Measurements from ENCODE around the gene ZNF146. TPM values are rescaled to one million over a fixed set of nuclear protein-coding genes. Genes with fewer than 3 reads are reported as not detected.

The ZNF146 gene
- total and polyA plus RNA-seq, 2 of the 8 experiments (the other 6 are each of a cell fraction or from before 2014, with no cell fraction given), result 27.0 to 161 TPM

DNA sequence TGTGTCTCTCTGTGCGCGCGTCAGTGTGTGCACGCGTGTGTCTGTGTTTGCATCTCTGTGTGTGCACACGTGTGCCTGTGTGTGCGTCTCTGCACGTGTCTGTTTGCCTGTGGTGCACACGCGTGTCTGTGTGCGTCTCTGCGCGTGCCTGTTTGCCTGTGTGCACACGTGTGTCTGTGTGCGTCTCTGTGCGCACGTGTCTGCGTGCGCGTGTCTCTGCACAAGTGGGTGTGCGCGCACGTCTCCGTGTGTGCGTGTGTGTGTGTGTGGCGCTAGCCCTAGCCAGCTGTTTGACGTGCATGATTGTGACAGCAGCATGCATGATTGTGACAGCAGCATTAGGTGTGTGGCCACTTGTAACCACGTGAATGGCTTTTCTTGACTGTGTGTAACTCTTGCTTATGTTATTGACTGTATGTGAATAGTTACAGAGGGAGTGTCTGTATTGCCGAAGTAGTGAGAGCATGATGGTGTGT is 31.1 kb downstream of the ZNF146 start:
- Histone ChIP-seq H2BK15ac (ENCODE audit: low read length) (peak overlapping the region; percentile 99; the same call in 1 of the 2 replicates), H3K4me1 (replicated peaks in 1 of 4; ENCODE audit: control insufficient read depth in 3 of 4, insufficient read depth in 4 of 4, low read length in 3 of 4) (peaks cover 0 to 7% (median 2%) of the 10 kb centered on the region in 4 experiments; a peak in 4 of 7 replicates), H3K9ac (replicated peaks in 1 of 4; ENCODE audit: extremely low read depth in 1 of 4, low read depth in 3 of 4, low read length in 3 of 4) (no peak overlapping the region), H3K23me2 (ENCODE audit: low read depth, low read length) (peaks cover 9% of the 10 kb centered on the region), H2AK5ac (ENCODE audit: low read depth, low read length) (peak overlapping the region; percentile 41; the same call in 1 of the 2 replicates), H2BK5ac (ENCODE audit: low read depth, low read length) (no peak overlapping the region), H3K36me3 (ENCODE audit: control insufficient read depth in 2 of 4, insufficient read depth in 4 of 4, low read length in 3 of 4) (no peaks in the 10 kb centered on the region), H4K20me1 (replicated peaks in 1 of 2; ENCODE audit: control insufficient read depth in 1 of 2, insufficient read depth in 2 of 2, low read length in 2 of 2) (no peaks in the 10 kb centered on the region), H4K5ac (ENCODE audit: insufficient read length, low read depth, low read length) (no peak overlapping the region), H3K4ac (replicated peaks; ENCODE audit: insufficient read length, low read depth, low read length) (no peak overlapping the region), H2BK12ac (ENCODE audit: low read depth, low read length) (peak overlapping the region; percentile 84; the same call in 1 of the 2 replicates), H3K23ac (ENCODE audit: insufficient read length) (no peak overlapping the region), H3K18ac (ENCODE audit: extremely low read depth, low read length) (no peak overlapping the region; the same call in 1 of the 2 replicates), H4K91ac (replicated peaks; ENCODE audit: insufficient read length, low read length) (peak overlapping the region; percentile 61), H3K14ac (ENCODE audit: insufficient read length) (no peak overlapping the region), H3K79me2 (ENCODE audit: control insufficient read depth in 1 of 2, insufficient read depth in 2 of 2, low read length in 2 of 2) (no peaks in the 10 kb centered on the region), H2AFZ (ENCODE audit: low read length) (no peak overlapping the region), H2BK120ac (replicated peaks; ENCODE audit: low read depth, low read length) (no peak overlapping the region), H3K9me3 (ENCODE audit: insufficient read depth in 2 of 2, low read depth in 1 of 2, low read length in 1 of 2) (no peaks in the 10 kb centered on the region; a peak in 1 of 4 replicates), H3K4me2 (ENCODE audit: insufficient read depth in 1 of 2, low read depth in 2 of 2, low read length in 2 of 2) (peak overlapping the region; percentile 75 to 78), H3K56ac (replicated peaks; ENCODE audit: insufficient read length, low read depth, low read length) (no peak overlapping the region), H3K79me1 (ENCODE audit: low read depth, low read length) (no peaks in the 10 kb centered on the region; the same call in 1 of the 2 replicates), H3K27ac (ENCODE audit: low read depth, low read length) (no peak overlapping the region), H4K8ac (ENCODE audit: extremely low read depth, insufficient read depth, low read length) (peak overlapping the region; percentile 88; the same call in 1 of the 2 replicates), H3K27me3 (replicated peaks in 1 of 4; ENCODE audit: control insufficient read depth in 3 of 4, extremely low read depth in 1 of 4, insufficient read depth in 3 of 4, low read length in 3 of 4) (peaks cover 0 to 7% (median 2%) of the 10 kb centered on the region in 4 experiments; a peak in 4 of 7 replicates), H2BK20ac (ENCODE audit: low read length) (peak overlapping the region; percentile 89), H3K4me3 (ENCODE audit: extremely low read depth in 1 of 4, insufficient read depth in 2 of 4, low read depth in 3 of 4, low read length in 4 of 4) (peak overlapping the region; percentile 31 to 73 (median 52))
- CTCF ChIA-PET (ENCODE audit: partially characterized antibody), result interaction anchor here (1.1 to 1.5 kb wide), 3 partner anchors 20 to 131 kb away, joined by 3 to 4 read pairs (median 4); no protein-coding TSS in a partner anchor
- 85% methylated on average over 26 of the region's 29 CpGs; no CpG with 5 or more reads in 1 of the 2 experiments for WGBS, 2 experiments (ENCODE audit: extremely low coverage in 1 of 2, insufficient coverage in 1 of 2, insufficient read length in 1 of 2, insufficient replicate concordance in 2 of 2, low coverage in 1 of 2, low lambda C conversion rate in 2 of 2, missing lambda C conversion rate in 1 of 2)
- POLR2A ChIA-PET (ENCODE audit: partially characterized antibody), result interaction anchor here (0.7 to 2.8 kb wide), 4 partner anchors 9 to 283 kb away, joined by 3 to 17 read pairs (median 4); partner anchors contain the start of genes ZNF146, ZNF565 and ZNF566
- FAIRE-seq, result no peak
- no peak for DNase-seq (ENCODE audit: low read depth in 1 of 2, low spot score in 2 of 2)
- no peak for TF ChIP-seq TAF1 (IDR thresholded peaks at IDR 0.05; ENCODE audit: low read depth, low read length)
- TF ChIP-seq RXRA (IDR thresholded peaks at IDR 0.05; ENCODE audit: insufficient read depth, low read depth, low read length), result no peak
- TF ChIP-seq PHF8 (conservative IDR thresholded peaks at IDR 0.05; ENCODE audit: low read depth, low read length), result no peak
- TF ChIP-seq POLR2AphosphoS5 (IDR thresholded peaks at IDR 0.05; ENCODE audit: low read depth, low read length), result no peak
- no peak for TF ChIP-seq KDM4A (IDR thresholded peaks at IDR 0.05; ENCODE audit: low read depth, low read length, severe bottlenecking)
- TF ChIP-seq, protein P1, sequence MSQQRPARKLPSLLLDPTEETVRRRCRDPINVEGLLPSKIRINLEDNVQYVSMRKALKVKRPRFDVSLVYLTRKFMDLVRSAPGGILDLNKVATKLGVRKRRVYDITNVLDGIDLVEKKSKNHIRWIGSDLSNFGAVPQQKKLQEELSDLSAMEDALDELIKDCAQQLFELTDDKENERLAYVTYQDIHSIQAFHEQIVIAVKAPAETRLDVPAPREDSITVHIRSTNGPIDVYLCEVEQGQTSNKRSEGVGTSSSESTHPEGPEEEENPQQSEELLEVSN (IDR thresholded peaks at IDR 0.05), result no peak
- no peak for TF ChIP-seq ASH2L (IDR thresholded peaks at IDR 0.05; ENCODE audit: low read length)
- TF ChIP-seq, protein P2, sequence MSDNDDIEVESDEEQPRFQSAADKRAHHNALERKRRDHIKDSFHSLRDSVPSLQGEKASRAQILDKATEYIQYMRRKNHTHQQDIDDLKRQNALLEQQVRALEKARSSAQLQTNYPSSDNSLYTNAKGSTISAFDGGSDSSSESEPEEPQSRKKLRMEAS (IDR thresholded peaks at IDR 0.05), result no peak
- TF ChIP-seq CTBP2 (IDR thresholded peaks at IDR 0.05; ENCODE audit: borderline replicate concordance, insufficient read depth, insufficient read length, low read length), result no peak
- TF ChIP-seq CHD2 (IDR thresholded peaks at IDR 0.05; ENCODE audit: low read length), result no peak
- no peak for TF ChIP-seq GABPA (IDR thresholded peaks at IDR 0.05; ENCODE audit: borderline replicate concordance, insufficient read depth, low read length)
- TF ChIP-seq MAFK (IDR thresholded peaks at IDR 0.05; ENCODE audit: low read depth, low read length), result no peak
